ENCODE data around the gene ENKUR.

ENKUR gene

GRCh38 chr10:24992512-24993133 lies 23.3 kb downstream of the ENKUR start:
- in situ Hi-C loops (cut with MboI; ENCODE audit: low sequenced_read_pairs, unreplicated experiment) = no loop called here
- TF ChIP-seq CTCF (IDR thresholded peaks at IDR 0.05; ENCODE audit: borderline replicate concordance, control extremely low read depth, extremely low read depth, insufficient read depth, missing control alignments) = no peak
- DNase-seq (ENCODE audit: low spot score) = no peak

- TF ChIP-seq CTCF (IDR thresholded peaks at IDR 0.05; ENCODE audit: borderline replicate concordance, control extremely low read depth, extremely low read depth, insufficient read depth, missing control alignments) = no peak
- DNase-seq (ENCODE audit: low spot score) = no peak
- in situ Hi-C loops (cut with MboI; ENCODE audit: low sequenced_read_pairs, unreplicated experiment) = no loop called here
Measured at GRCh38 chr10:24991298-24991697, 24.7 kb downstream of the ENKUR start.

GRCh38 chr10:24989867-24990266 lies 26.1 kb downstream of the ENKUR start:
- no peak for DNase-seq (ENCODE audit: low spot score)
- in situ Hi-C loops (cut with MboI; ENCODE audit: low sequenced_read_pairs, unreplicated experiment) = no loop called here
- no peak for TF ChIP-seq CTCF (IDR thresholded peaks at IDR 0.05; ENCODE audit: borderline replicate concordance, control extremely low read depth, extremely low read depth, insufficient read depth, missing control alignments)

GRCh38 chr10:24988831-24989640 lies 26.9 kb downstream of the ENKUR start:
- TF ChIP-seq CTCF (IDR thresholded peaks at IDR 0.05; ENCODE audit: borderline replicate concordance, control extremely low read depth, extremely low read depth, insufficient read depth, missing control alignments) = no peak
- in situ Hi-C loops (cut with MboI; ENCODE audit: low sequenced_read_pairs, unreplicated experiment) = no loop called here
- DNase-seq (ENCODE audit: low spot score) = no peak

- no peak for DNase-seq (ENCODE audit: low spot score)
- no peak for TF ChIP-seq CTCF (IDR thresholded peaks at IDR 0.05; ENCODE audit: borderline replicate concordance, control extremely low read depth, extremely low read depth, insufficient read depth, missing control alignments)
- in situ Hi-C loops (cut with MboI; ENCODE audit: low sequenced_read_pairs, unreplicated experiment) = no loop called here
Measured at GRCh38 chr10:24984906-24985305, 31.1 kb downstream of the ENKUR start.

- in situ Hi-C loops (cut with MboI; ENCODE audit: low sequenced_read_pairs, unreplicated experiment) = no loop called here
- no peak for TF ChIP-seq CTCF (IDR thresholded peaks at IDR 0.05; ENCODE audit: borderline replicate concordance, control extremely low read depth, extremely low read depth, insufficient read depth, missing control alignments)
- DNase-seq (ENCODE audit: low spot score) = no peak
Measured at GRCh38 chr10:24983946-24984345, 32.0 kb downstream of the ENKUR start.
